AG10803 (cell line): ENCODE results near the gene SRGAP1.
A peak's percentile ranks its signal among the peaks of the same experiment; 100 is the strongest.

ENCODE experiments used
- DNase-seq: peaks from one replicate; pipeline ENCODE4 v3.0.0; 2010; ENCODE audit warnings: low read depth
- H3K4me3 ChIP-seq: 2 replicates; pipeline ENCODE4 v1.5.1; 2011; ENCODE audit warnings: mild to moderate bottlenecking, low read length, control low read depth
- CTCF ChIP-seq: conservative IDR thresholded peaks from 2 replicates; pipeline ENCODE4 v1.5.1; 2011; ENCODE audit warnings: mild to moderate bottlenecking, low read length, control low read depth, inconsistent platforms

SRGAP1 gene

DNA sequence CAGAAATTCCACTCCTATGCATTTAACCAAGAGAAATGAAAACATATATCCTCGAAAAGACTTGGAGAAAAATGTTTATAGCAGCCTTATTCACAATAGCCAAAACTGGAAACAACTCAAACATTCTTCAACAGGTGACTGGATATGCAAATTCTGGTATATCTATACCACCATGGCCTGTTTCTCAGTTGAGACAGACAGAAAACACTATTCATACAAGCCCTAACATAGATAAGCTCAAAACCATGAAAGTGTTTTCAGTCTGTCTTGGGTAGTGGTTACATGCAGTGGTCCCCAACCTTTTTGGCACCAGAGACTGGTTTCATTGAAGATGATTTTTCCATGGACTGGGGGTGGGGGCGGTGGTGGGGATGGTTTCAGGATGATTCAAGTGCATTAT is 83.8 kb downstream of the SRGAP1 start:
- no peak for TF ChIP-seq CTCF
- H3K4me3 ChIP-seq, result no peak overlapping the region
- no peak for DNase-seq

DNA sequence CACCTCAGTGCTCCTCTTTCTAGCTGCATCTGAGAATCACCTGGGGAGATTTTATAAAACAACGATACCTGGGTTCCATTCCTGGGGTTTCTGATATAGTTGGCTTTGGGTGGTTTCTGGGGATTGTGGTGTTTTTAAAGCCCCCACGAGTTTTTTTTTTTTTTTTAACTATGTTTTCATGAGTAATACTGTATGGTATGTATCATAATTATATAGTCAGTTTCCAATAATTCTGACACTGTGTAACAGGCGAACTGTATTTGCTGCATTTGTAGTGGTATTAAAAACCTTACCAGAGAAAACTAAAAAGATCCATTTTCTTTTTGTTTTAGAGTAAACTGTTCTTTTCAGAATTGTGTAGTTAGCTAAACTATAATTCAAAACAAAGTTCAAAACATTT is 84.9 kb downstream of the SRGAP1 start:
- DNase-seq, result no peak
- H3K4me3 ChIP-seq, result no peak overlapping the region
- no peak for TF ChIP-seq CTCF

DNA sequence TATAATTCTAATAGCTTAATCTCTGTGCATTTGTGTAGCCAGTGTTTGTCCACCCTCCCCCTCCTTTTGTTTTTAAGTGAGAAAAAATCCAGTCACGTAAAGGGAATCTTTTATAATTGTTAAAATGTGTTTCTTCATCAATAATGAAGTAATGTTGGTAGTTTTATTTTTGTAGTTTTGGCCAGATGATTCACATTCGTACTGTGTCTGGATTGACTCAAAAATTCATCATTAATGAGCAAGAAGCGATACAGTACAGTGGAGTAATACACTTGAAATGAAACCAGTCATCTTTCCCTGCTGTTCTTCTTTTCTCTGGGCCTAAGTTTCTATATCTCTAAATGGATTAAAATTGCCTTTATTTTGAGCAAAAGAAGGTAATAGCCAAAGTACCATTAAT is 86.5 kb downstream of the SRGAP1 start:
- peak overlapping the region; percentile 36 for H3K4me3 ChIP-seq
- no peak for TF ChIP-seq CTCF
- DNase-seq, result peak; percentile 88

DNA sequence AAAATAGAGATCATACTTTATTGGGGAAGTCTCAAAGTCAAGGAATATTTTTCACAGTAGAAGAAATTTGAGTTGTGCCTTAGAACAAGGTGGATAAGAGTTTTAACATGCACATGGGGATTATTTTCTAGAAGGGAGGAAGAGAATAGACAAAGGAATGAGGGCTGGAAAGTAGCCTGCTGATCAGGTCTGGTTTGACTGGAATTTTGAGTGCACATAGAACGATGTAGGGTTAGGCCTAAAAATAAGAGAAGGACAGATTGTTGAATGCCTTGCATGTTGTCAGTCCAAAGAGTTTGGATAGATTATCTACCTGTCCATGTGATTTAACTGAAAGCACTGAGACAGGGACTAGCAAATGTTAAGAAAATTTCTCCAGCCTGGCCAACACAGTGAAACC is 87.2 kb downstream of the SRGAP1 start:
- TF ChIP-seq CTCF, result no peak
- DNase-seq, result no peak
- H3K4me3 ChIP-seq, result no peak overlapping the region

DNA sequence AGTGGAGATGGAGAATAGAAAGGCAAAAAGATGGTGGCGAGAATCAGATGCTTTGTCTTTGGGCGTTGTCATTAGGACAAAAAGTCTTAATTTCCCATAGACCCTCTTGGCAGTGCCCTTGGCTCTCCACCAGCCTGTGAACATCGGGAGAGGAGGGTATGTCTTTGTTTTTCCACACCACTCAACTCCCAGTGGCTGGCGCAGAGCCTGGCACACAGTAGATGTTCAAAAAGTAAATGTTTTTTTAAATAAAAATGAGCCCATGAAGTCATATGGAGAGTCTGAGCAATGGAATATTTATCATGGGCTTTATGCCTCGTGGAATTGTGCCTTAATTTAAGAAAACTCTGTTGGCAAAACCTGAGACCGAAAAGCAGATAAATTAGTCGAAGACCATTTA is 90.4 kb downstream of the SRGAP1 start:
- TF ChIP-seq CTCF, result no peak
- no peak for DNase-seq

GRCh38 chr12:63935361-63935760 is 90.9 kb downstream of the SRGAP1 start:
- no peak for DNase-seq
- H3K4me3 ChIP-seq, result no peak overlapping the region
- TF ChIP-seq CTCF, result no peak

More for the DNA sequence above, 90.4 kb downstream of the SRGAP1 start:
- no peak overlapping the region for H3K4me3 ChIP-seq

DNA sequence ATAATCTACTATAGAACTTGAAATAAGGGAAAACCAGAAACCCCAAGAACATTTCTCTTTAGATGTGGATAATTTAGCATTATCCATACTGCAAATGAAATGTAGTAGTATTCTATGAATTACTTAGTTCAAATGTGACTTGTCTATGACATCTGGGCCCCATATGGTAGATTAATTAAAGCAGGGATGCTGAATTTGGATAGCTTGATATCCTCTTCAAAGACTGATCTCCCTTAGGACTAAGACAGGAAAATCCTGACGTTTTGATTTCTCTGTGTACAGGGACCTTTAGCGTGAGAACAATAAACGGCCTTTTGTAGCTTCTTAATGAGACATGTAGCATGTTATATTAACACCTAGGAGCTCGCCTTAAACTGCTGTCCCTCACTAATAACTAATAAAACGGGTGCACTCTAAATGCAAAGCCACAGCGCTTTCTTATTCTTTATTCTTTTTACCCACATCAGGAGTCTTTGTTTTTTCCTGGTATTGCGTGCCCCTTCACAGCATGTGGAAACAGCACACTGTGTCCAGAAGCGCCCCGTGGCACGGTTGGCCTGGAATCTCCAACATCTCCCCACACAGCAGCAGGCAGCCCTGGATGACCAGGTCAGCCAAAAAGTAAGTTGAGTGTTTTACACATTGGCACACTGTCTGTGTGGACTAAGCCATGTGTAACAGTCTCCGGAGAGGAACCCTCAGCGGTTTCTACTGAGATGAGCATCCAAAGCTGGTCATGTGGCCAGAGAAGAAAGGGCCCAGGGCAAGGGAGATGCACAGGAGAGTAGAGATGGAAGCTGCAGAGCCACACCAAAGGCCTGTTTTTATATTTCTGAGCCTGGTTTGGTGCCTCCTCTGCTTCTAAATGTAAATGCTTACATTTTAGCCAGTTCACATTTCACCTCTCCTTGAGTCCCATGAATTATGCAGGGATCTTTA is 93.1 kb downstream of the SRGAP1 start:
- TF ChIP-seq CTCF, result no peak
- no peak overlapping the region for H3K4me3 ChIP-seq
- DNase-seq, result peak; percentile 73
